Cardiac ventricle fibroblast (primary cell): ENCODE data around the gene SYT5. TPM values are rescaled to one million over a fixed set of nuclear protein-coding genes. Genes with fewer than 3 reads are reported as not detected.

ENCODE experiments used
- total RNA-seq: library from RNA; depleted of rRNA; stranded (reverse); fragments of >200 nt; gene quantifications from 2 replicates; pipeline ENCODE4 v1.2.3, GENCODE V29; 2015

The SYT5 gene
- total RNA-seq = 0.25 TPM in 1 of 2 replicates, not detected in the other

DNA sequence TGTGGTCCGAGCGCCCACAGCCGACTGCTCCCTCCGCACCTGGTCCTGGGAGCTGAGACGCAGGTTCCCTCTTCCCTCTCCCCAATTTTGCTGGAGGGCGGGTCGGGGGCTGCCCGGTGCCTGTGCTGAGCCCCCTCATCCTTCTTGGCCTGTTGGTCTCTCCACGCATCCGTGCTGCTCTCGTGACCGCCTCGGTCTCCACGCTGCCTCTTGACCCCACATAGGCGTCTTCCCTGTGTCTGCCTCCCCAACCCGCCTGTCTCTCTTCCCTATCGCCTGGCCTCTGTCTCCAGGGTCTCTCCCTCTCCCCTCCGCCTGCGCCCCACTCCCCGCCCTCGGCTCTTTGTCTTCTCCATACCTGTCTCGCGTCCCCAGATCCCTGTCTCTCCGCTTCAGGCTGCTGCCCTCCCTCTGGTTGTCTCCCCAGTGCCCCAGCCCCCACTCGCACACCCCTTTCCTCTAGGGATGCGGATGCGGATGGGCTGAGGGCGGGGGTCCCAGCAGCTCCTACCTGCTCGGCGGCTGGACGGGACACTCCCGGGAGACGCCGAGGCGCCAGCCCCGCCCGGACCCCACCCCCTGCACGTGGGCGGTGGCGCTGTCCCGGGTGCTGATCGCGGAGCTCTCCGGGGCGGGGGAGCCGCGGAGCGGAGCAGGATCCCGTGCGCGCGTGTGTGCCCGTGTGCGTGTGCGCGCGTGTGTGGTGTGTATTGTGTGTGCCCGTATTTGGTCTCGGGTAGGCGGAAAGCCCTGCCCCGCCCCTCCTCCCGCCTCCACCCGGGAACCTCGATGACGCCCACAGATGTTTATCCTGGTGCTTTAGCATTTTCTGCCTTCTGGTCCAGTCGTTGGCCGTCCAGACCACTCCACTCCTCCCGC, at the start of gene SYT5:
TSS of gene SYT5 (minus strand) at position 684 of the 879 bp plus-strand sequence. CDS start 1,248 bp downstream, outside the sequence.

DNA sequence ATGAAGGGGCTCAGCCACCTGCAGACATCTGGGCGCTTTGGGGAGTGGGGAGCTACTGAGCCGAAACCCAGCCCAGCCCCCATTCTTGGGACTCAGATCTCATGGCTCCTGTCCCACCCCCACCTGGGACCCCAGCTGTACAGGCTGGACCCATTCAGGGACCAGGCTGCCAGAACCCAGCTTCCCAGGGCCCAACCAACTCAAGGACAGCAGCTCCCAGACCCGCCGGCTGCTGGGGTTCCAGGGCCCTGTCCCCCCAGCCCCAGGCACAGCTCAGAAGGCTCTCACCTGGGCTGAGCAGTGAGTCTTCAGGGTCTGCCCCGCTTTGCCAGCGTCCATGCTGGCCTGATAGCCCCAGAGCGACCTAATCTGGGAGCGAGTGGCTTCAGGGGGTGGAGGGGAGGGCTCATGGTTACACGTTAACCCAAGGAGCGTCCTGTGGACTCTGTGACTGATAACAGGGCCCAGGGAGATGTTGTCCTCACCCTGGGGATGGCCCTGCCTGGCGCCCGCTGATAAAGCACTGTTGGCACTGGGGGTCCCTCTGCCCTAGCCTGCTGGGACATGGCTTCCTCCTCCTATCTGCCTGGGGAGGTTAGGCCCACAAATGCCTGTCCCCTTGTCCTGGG, 48.4 kb upstream of the SYT5 start, which contains the start of gene TMEM86B:
TSS of gene TMEM86B (minus strand) at position 361 of the 629 bp plus-strand sequence. CDS start at position 339, 22 bp downstream.

DNA sequence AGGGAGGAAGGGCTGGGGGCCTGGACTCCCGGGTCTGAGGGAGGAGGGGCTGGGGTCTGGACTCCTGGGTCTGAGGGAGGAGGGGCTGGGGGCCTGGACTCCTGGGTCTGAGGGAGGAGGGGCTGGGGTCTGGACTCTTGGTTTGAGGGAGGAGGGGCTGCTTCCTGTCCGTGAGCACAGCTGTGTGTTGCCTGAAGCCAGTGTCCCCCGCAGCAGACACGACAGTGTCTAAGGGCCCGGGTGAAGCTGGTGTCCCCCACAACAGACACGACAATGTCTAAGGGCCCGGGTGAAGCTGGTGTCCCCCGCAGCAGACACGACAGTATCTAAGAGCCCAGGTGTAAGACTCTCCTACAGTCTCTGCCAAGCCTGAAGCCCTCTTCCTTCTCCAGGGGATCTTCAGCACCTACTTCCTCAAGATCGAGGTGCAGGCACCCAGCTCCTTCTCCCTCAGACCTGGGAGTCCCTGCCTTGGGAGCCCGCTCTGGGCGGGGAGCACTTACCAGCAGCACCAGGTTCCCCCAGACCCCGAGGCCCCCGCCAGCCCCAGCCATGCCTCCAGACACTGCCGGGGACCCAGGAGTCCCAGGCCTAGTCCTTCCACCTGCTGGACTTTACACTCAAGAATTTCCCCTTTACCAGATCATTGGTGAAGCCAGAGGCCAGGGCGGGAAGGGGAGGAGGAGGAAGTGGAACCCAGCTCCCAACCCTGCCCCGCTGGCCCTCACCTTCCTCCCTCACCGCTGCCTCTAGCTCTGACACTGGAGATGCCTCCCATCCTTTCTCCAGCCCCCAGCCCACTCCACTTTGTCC, 29.0 kb upstream of the SYT5 start, which contains the start of gene PTPRH:
TSS of gene PTPRH (minus strand) at position 622 of the 813 bp plus-strand sequence. CDS start at position 554, 68 bp downstream.

DNA sequence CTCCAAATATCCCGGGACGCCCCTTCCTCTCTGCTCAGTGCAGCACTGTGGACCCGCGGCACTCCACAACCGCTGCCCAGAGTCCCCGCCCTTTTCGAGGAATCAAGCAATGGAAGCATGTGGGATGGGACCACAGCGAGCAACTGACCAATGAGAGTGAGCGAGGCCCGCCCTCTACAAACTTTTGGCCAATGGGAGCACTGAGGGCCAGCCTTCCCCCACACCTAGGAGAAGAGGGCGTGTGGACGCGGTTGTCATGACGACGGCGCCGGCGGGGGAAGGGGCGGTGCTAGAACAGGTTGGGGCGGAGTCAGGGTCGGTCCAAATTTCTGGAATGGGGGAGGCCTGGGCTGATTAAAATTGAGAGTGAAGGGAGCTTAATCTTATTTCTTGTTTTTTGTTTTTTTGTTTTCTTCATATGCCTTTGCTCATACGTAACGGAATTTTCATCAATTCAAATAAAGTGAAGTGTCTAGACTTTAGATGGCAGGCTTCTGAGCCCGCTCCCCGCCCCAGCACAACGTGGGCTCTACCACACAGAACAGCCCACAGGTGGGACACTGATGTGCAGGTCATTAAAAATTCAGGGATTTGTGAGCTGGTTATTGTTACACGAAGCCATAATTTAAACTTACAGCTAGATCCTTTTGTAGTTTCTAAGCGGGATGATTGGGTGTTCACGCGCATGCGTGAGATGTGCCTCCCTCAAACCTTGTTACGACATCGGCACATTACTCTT, 13.4 kb downstream of the SYT5 start, which contains the start of gene DNAAF3:
TSS of gene DNAAF3 (minus strand) at position 84 of the 739 bp plus-strand sequence. CDS start 200 bp downstream, outside the sequence.

DNA sequence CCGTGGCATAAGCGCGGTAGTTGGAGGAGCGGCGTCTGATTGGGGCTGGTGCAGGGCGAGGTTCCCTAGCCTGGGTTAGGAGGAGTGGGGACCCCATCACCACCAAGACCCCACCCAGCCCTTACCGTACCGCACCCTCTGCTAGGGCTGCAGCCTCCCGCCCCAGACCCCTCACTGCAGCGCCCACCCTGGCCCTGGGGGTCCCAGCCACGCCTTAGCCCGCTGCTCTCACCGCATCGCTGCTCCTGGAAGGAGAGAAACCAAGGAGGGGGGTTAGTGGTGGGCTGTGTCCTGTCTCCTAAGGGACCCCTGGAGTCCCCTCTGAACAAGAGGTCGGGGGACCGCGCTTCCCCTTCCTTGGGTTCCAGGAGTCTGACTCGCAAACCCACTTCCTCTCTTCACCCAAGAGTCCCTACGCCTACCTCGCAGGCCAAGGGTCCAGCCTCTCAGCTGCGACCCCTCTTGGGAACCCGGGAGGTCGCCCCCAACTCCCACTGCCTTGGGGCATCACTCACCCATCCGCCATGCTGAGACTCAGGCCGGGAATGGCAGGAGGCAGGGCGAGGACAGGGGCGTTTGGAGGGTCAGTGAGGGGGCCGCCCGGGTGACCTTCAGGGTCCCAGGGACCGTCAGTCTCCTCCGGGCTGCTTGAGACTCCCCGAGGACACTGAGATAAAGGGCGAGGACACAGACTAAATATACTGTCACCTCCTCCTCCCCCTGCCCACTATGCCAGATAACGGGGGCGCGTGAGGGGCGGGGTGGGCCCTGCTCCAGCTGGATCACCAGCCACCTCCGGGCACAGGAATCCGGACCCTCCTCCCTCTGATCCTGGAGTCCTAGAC, 22.8 kb downstream of the SYT5 start, which contains the start of gene TNNI3:
TSS of gene TNNI3 (minus strand) at position 669 of the 845 bp plus-strand sequence. CDS start at position 526, 143 bp downstream.

DNA sequence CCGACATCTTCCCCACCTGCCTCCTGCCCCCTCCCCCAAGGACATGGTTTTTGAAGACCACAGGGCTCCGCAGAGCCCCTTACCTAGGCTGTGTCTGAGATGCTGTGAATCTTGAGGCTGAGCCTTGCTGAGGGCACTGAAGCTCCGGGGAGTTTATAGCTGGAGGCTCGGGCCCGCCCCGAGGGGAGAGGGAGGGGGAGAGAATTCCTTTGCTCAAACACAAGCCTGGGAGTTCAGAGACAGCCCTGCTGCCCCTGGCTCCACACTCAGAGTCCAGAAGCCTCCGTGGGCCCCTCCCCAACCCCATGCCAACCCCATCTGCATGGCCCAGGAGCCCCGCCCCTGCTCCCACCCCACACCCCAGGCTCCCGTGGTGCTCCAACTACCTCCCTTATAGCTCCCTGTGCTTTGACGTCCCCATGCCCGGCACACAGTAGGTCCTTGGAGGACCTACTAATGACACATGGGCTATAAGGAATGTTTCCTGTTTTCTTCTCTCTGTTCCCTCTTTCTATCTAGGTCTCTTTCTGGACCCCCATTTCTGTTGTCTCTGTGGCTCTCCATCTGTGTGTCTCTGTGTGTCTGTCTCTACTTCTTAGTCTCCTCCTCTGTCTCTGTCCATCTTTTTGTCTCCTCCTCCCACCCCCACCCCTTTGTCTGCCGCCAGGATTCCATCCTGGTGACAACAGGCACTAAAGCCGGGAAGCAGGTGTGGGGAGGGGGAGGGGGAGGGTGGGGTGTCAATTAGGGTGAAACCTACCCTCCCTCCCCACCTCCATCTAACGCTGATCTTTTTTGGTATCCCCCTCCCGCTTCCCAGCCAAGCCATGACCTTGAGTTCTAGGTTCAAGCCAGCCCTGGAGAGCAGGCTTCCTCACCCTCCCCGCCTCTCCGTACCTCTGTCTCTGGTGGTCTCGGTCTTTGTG, 30.7 kb downstream of the SYT5 start, which contains the start of gene TNNT1:
TSS of gene TNNT1 (minus strand) at position 129 of the 926 bp plus-strand sequence. CDS start 2,049 bp downstream, outside the sequence.

Other genes with a start within 250 kb of the SYT5 start
- gene NLRP7, start 232.8 kb downstream of the SYT5 start, total RNA-seq = not detected in 2 replicates
- not detected in 2 replicates for gene NLRP2, start 213.9 kb downstream of the SYT5 start, total RNA-seq
- not detected in 2 replicates for gene GP6, start 142.0 kb downstream of the SYT5 start, total RNA-seq
- gene RDH13, start 117.1 kb downstream of the SYT5 start, total RNA-seq = 6.9 and 8.1 TPM in 2 replicates
- gene EPS8L1, start 104.4 kb downstream of the SYT5 start, total RNA-seq = 0.34 and 1.2 TPM in 2 replicates
- gene PPP1R12C, start 62.7 kb downstream of the SYT5 start, total RNA-seq = 52.8 and 53.7 TPM in 2 replicates
- not detected in 2 replicates for gene TNNT1, start 31.1 kb downstream of the SYT5 start, total RNA-seq
- not detected in 2 replicates for gene TNNI3, start 22.6 kb downstream of the SYT5 start, total RNA-seq
- gene DNAAF3, start 13.7 kb downstream of the SYT5 start, total RNA-seq = 0.34 TPM in 1 of 2 replicates, not detected in the other
- 1.8 and 5.5 TPM in 2 replicates for gene PTPRH, start 29.2 kb upstream of the SYT5 start, total RNA-seq
- 0.44 and 0.73 TPM in 2 replicates for gene TMEM86B, start 48.5 kb upstream of the SYT5 start, total RNA-seq
- 36.8 and 38.3 TPM in 2 replicates for gene PPP6R1, start 78.7 kb upstream of the SYT5 start, total RNA-seq
- gene HSPBP1, start 99.8 kb upstream of the SYT5 start, total RNA-seq = 23.6 and 31.0 TPM in 2 replicates
- 0.94 and 4.6 TPM in 2 replicates for gene BRSK1, start 103.7 kb upstream of the SYT5 start, total RNA-seq
- gene TMEM150B, start 145.1 kb upstream of the SYT5 start, total RNA-seq = not detected in 2 replicates
- gene KMT5C, start 159.6 kb upstream of the SYT5 start, total RNA-seq = 4.2 and 8.7 TPM in 2 replicates
- not detected in 2 replicates for gene COX6B2, start 174.4 kb upstream of the SYT5 start, total RNA-seq
- gene GARIN5B, start 183.0 kb upstream of the SYT5 start, total RNA-seq = not detected in 2 replicates
- gene IL11, start 190.2 kb upstream of the SYT5 start, total RNA-seq = 0.15 and 0.31 TPM in 2 replicates
- gene TMEM190, start 196.5 kb upstream of the SYT5 start, total RNA-seq = not detected in 2 replicates
- gene TMEM238, start 204.0 kb upstream of the SYT5 start, total RNA-seq = 0.19 and 0.83 TPM in 2 replicates
- gene RPL28, start 205.6 kb upstream of the SYT5 start, total RNA-seq = 656 and 731 TPM in 2 replicates
- gene UBE2S, start 227.5 kb upstream of the SYT5 start, total RNA-seq = 22.0 and 33.7 TPM in 2 replicates